Stimulated activated CD8-positive, alpha-beta memory T cell treated with anti-CD3 and anti-CD28 coated beads, Interleukin-15, amount 100 ng/mL, for 24 hours (primary cell): ENCODE measurements around the gene NDOR1.
"Not testable (repeated sequence)": the region's sequence is repeated elsewhere in the genome, so short reads cannot be mapped to it uniquely, and the experiment has no call there.

ENCODE experiments used
- DNase-seq: peaks from one replicate; pipeline ENCODE4 v3.0.0-alpha.2; 2020; ENCODE audit warnings: low read depth

NDOR1 gene

DNA sequence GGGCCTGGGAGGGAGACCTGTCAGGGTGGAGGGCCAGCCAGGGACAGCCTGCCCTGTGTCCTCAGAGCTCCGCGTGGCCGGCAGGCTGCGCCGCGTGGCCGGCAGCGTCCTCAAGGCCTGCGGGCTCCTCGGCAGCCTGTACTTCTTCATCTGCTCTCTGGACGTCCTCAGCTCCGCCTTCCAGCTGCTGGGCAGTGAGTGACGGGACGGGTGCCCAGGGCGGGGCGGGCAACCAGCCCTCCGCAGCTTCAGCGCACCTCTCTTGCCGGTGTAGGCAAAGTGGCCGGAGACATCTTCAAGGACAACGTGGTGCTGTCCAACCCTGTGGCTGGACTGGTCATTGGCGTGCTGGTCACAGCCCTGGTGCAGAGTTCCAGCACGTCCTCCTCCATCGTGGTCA, 27.0 kb downstream of the NDOR1 start:
- DNase-seq: no peak

GRCh38 chr9:137233143-137233980, 27.9 kb downstream of the NDOR1 start:
- DNase-seq: no peak

DNA sequence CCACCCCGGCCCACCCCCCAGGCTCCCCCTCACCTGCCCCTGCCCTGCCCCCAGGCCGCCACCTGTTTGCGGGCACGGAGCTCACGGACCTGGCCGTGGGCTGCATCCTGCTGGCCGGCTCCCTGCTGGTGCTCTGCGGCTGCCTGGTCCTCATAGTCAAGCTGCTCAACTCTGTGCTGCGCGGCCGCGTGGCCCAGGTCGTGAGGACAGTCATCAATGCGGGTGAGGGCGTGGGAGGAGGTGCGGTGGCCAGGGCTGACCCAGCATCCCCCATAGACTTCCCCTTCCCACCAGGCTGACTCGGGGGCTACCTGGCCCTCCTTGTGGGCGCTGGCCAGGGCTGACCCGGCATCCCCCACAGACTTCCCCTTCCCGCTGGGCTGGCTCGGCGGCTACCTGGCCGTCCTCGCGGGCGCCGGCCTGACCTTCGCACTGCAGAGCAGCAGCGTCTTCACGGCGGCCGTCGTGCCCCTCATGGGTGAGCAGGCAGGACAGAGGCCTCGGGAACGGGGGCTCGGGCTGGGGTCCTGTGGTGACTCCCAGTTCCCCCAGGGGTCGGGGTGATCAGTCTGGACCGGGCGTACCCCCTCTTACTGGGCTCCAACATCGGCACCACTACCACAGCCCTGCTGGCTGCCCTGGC, 28.7 kb downstream of the NDOR1 start:
- DNase-seq: no peak

DNA sequence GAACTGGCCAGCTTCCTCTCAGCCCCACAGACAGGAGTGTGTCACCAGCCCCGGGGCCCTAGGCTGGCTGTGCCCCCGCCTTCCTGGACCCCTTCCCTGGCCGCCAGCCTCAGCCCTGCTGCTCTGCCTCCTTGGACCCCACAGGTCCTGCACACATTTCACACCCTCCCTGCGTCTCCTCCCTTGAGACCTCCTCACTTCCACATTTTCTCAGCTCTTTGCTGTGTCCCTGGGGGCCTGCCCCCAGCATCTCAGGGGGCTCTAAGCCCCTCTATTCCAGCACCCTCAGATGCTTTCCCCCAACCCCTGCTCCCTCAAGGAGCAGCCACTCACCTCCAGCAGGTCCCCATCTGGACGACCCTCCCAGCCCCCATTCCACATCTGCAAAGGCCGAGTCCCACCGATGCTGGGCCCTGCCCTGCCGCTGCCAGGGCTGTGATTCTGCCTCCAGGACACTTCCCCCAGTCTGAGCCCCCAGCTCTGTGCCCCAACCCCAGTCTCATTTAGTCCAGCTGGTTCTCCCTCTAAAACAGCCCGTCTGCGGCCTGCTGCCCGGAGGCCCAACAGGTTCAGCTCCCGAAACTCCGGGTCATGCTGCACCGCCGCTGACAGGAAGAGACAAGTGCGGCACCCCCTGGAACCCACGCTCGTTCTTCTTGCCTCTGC, 29.4 kb downstream of the NDOR1 start:
- no peak for DNase-seq

- no peak for DNase-seq
Measured at GRCh38 chr9:137235424-137236237, 30.1 kb downstream of the NDOR1 start.

- peak; percentile 79 for DNase-seq
Measured at GRCh38 chr9:137236238-137236935, 30.9 kb downstream of the NDOR1 start.

- no peak for DNase-seq
Measured at GRCh38 chr9:137236936-137237421, 31.5 kb downstream of the NDOR1 start.

DNA sequence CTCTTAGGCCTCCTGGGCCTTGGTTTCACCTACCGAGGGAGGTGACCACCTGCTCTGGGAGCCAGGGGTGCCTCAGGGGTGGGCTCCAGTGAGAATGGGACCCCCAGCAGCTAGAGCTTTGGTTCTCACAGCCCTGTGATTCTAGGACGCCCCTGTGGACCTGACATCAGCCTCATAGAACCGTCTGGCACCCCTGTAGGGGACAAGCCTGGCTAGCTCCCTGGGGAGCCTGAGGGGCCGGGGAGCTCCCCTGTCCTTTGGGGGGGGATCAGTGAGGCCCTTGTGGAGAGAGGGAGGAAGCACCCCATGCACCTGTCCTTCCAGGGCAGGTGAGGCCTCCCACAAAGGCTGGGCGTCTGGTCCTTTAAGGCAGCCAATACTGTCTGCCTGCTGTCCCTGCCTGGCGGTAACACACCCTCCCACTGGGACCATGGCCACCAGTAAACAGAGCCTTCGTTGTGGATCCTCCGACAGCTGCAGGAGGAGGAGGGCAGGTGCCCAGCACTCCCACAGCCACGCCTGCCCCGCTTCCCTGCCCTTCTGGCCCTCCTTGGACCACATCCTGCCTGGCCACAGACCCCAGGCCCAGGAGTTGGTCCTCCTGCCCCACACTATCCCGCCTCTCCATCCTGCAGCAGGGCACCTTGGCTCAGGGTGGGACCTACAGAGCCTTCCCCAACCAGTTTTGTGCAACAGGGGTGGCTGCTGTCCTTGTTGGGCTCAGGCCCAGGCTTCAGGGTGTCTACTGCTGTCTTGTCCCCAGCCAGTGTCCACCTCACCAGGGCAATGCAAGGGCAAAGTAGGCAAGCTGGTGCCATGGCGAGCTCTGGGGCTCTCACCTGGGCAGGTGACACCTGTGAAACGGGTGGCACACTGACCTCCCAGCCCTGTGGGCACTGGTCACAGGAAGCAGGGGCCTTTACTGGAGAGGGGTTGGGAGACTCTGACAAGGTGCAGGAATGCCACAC, 32.5 kb downstream of the NDOR1 start:
- no peak for DNase-seq

DNA sequence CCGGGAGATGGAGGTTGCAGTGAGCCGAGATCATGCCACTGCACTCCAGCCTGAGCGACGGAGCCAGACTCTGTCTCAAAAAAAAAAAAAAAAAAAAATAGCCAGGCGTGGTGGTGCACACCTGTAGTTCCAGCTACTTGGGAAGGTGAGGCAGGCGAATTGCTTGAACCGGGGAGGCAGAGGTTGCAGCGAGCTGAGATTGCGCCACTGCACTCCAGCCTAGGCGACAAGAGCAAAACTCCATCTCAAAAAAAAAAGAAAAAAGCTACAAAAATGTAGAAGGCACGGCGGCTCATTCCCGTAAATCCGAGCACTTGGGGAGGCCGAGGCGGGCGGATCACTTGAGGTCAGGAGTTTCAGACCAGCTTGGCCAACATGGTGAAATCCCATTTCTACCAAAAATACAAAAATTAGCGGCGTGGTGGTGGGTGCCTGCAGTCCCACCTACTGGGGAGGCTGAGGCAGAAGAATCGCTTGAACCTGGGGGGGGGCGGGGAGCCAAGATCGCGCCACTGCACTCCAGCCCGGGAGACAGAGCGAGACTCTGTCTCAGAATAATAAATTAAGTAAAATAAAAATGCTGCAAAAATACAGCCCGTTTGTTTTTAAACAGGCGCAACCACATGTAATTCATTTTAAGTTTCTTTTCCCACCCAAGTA, 34.2 kb downstream of the NDOR1 start:
- DNase-seq: not testable (repeated sequence)

GRCh38 chr9:137240318-137240840, 34.9 kb downstream of the NDOR1 start:
- DNase-seq: no peak

- peak; percentile 90 for DNase-seq
Measured at GRCh38 chr9:137240841-137241489, 35.5 kb downstream of the NDOR1 start, which contains the start of gene TUBB4B. TSS of gene TUBB4B (plus strand) at chr9:137241287. CDS start at chr9:137241361, 74 bp downstream.

DNA sequence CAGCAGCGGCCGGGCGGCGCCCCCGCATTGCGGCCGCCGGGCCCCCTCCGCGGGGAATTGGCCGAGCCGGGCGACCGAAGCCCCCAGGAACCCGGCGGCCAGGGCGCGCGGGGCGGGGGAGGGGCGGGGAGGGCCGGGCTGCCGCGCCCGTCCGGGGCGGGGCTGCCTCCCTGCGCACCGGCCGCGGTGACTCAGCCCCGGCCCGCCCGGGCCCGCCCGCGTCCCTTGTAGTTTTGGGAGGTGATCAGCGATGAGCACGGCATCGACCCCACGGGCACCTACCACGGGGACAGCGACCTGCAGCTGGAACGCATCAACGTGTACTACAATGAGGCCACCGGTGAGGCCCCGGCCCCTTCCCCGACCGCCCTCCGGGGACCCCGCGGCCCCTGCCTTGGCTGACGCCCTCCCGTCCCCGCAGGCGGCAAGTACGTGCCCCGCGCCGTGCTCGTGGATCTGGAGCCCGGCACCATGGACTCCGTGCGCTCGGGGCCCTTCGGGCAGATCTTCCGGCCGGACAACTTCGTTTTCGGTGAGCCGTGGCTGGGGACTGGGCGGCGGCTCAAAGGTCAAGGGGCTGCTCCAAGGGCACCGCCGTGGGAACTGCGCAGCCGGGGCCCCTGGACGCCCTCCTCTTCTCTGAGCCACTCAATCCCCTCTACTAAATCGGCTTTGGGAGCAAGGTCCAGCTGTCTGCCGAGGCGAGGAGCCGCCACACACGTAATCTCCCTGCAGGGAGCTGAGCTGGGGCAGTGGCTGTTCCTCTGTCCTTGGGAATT, 36.2 kb downstream of the NDOR1 start:
- peak; percentile 49 for DNase-seq

DNA sequence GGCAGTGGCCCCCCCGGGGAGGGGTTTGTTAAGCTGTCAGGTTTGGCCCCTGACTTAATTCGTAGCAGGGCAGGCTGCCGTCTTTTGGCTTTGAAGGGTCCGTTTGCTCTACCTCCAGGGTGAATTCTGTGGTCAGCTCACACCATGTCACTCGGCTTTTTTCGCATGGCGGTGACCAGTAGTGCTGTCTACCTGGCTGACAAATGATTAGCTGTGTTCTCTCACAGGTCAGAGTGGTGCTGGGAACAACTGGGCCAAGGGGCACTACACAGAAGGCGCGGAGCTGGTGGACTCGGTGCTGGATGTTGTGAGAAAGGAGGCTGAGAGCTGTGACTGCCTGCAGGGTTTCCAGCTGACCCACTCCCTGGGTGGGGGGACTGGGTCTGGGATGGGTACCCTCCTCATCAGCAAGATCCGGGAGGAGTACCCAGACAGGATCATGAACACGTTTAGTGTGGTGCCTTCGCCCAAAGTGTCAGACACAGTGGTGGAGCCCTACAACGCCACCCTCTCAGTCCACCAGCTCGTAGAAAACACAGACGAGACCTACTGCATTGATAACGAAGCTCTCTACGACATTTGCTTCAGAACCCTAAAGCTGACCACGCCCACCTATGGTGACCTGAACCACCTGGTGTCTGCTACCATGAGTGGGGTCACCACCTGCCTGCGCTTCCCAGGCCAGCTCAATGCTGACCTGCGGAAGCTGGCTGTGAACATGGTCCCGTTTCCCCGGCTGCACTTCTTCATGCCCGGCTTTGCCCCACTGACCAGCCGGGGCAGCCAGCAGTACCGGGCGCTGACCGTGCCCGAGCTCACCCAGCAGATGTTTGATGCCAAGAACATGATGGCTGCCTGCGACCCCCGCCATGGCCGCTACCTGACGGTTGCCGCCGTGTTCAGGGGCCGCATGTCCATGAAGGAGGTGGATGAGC, 37.0 kb downstream of the NDOR1 start:
- DNase-seq: no peak

GRCh38 chr9:137243266-137243625, 37.7 kb downstream of the NDOR1 start:
- not testable (repeated sequence) for DNase-seq

DNA sequence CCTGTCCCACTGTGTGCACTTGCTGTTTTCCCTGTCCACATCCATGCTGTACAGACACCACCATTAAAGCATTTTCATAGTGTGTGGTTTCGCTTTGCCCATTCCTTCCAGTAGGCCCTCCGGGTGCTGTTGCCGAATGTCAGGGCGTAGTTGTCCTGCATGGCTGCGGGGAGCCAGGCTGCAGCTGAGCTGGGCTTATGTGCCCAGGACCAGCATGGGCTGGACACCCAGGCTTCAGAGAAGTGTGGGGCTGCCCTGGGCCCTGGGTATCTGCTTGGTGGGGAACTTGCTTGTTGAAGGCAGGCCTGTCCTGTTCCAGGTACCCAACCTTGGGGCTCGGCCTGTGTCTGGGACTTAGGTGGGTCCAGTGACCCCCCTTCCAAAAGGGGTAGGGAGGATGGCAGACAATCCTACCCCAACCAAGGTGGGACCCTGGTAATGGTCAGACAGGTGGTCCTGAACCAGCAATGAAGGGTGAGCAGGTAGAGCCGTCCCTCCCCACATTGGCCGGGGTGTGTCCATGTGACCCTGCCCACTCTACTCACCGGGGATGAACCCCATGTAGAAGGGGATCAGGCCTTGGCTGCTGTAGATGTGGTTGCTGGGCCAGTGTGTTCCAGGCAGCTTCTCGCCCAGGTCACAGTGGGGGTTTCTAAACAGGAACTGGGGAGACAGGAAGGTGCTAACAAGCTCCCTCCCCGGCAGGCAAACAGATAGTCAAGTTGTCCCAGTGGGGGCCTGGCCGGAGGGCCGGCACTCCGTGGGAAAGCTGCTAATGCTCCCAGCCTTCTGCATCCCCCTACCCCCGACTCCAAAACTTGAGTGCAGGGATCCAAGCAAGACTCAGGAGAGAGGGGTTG, 38.4 kb downstream of the NDOR1 start:
- DNase-seq: no peak
